T1000 (cell line): ENCODE data around the gene RFC1.
"Not testable (repeated sequence)": the region's sequence is repeated elsewhere in the genome, so short reads cannot be mapped to it uniquely, and the experiment has no call there.

Source experiments
- DNase-seq: peaks from one replicate; lab custom pipeline; 2025; ENCODE audit warnings: mixed read lengths; lab: John Stamatoyannopoulos, UW

The RFC1 gene

GRCh38 chr4:39305912-39306677 lies 60.1 kb downstream of the RFC1 start:
- no peak for DNase-seq

GRCh38 chr4:39304651-39305050 lies 61.5 kb downstream of the RFC1 start:
- no peak for DNase-seq

GRCh38 chr4:39303871-39304270 lies 62.3 kb downstream of the RFC1 start:
- no peak for DNase-seq

- DNase-seq = no peak
Measured at GRCh38 chr4:39302901-39303300, 63.3 kb downstream of the RFC1 start.

GRCh38 chr4:39295784-39296183 lies 70.4 kb downstream of the RFC1 start:
- DNase-seq = no peak

GRCh38 chr4:39292433-39292832 lies 73.7 kb downstream of the RFC1 start:
- DNase-seq = not testable (repeated sequence)

- no peak for DNase-seq
Measured at GRCh38 chr4:39291686-39292085, 74.5 kb downstream of the RFC1 start.

- DNase-seq = no peak
Measured at GRCh38 chr4:39287223-39287622, 78.9 kb downstream of the RFC1 start.

- DNase-seq = no peak
Measured at GRCh38 chr4:39286263-39286662, 79.9 kb downstream of the RFC1 start.

- no peak for DNase-seq
Measured at GRCh38 chr4:39285853-39286252, 80.3 kb downstream of the RFC1 start.

GRCh38 chr4:39285111-39285795 lies 80.9 kb downstream of the RFC1 start:
- no peak for DNase-seq

GRCh38 chr4:39280770-39281169 lies 85.4 kb downstream of the RFC1 start:
- no peak for DNase-seq

- no peak for DNase-seq
Measured at GRCh38 chr4:39279416-39279815, 86.7 kb downstream of the RFC1 start.

- no peak for DNase-seq
Measured at GRCh38 chr4:39278476-39278875, 87.7 kb downstream of the RFC1 start.

GRCh38 chr4:39277661-39278060 lies 88.5 kb downstream of the RFC1 start:
- DNase-seq = not testable (repeated sequence)

GRCh38 chr4:39274503-39274902 lies 91.7 kb downstream of the RFC1 start:
- no peak for DNase-seq

GRCh38 chr4:39263895-39264294 lies 102.3 kb downstream of the RFC1 start:
- no peak for DNase-seq

- DNase-seq = no peak
Measured at GRCh38 chr4:39259571-39260330, 106.4 kb downstream of the RFC1 start.

GRCh38 chr4:39256436-39256835 lies 109.7 kb downstream of the RFC1 start:
- DNase-seq = no peak

GRCh38 chr4:39255871-39256270 lies 110.3 kb downstream of the RFC1 start:
- DNase-seq = no peak

- peak; percentile 7 for DNase-seq
Measured at GRCh38 chr4:39255266-39255665, 110.9 kb downstream of the RFC1 start.

GRCh38 chr4:39243462-39243861 lies 122.7 kb downstream of the RFC1 start:
- DNase-seq = no peak
